Measurements from ENCODE around the gene HSH2D. TPM values are rescaled to one million over a fixed set of nuclear protein-coding genes. Genes with fewer than 3 reads are reported as not detected.
"Not testable (repeated sequence)": the region's sequence is repeated elsewhere in the genome, so short reads cannot be mapped to it uniquely, and the experiment has no call there.

HSH2D gene
- total RNA-seq, 2 experiments from 2014 or later, result 181 to 199 TPM

- H3K27me3 Mint-ChIP-seq, result no peaks in the 10 kb centered on the region
- ATAC-seq (no peak), DNase-seq (no peak)
- H3K4me3 Mint-ChIP-seq, result no peak overlapping the region
- H3K27ac Mint-ChIP-seq, result no peak overlapping the region
- H3K9me3 Mint-ChIP-seq (ENCODE audit: low read depth), result no peaks in the 10 kb centered on the region
- peaks cover 20% of the 10 kb centered on the region for H3K4me1 Mint-ChIP-seq
- CTCF ChIA-PET, result no interaction called here
- peaks cover 3% of the 10 kb centered on the region for H3K36me3 Mint-ChIP-seq
Observed at GRCh38 chr19:16166417-16166816, 22.9 kb downstream of the HSH2D start.

- Mint-ChIP-seq H3K4me1 (peaks cover 15% of the 10 kb centered on the region), H3K36me3 (peaks cover 3% of the 10 kb centered on the region), H3K9me3 (ENCODE audit: low read depth) (no peaks in the 10 kb centered on the region), H3K27me3 (no peaks in the 10 kb centered on the region), H3K4me3 (no peak overlapping the region), H3K27ac (no peak overlapping the region)
- CTCF ChIA-PET, result interaction anchor here (1.0 kb wide), 1 partner anchor 536 kb away, joined by 3 read pairs; no protein-coding TSS in a partner anchor
- ATAC-seq, result no peak
- no peak for DNase-seq
Observed at GRCh38 chr19:16167055-16167454, 23.6 kb downstream of the HSH2D start.

GRCh38 chr19:16168465-16169081 is 25.1 kb downstream of the HSH2D start:
- Mint-ChIP-seq H3K4me1 (peaks cover 25% of the 10 kb centered on the region), H3K36me3 (peaks cover 3% of the 10 kb centered on the region), H3K27me3 (no peaks in the 10 kb centered on the region), H3K4me3 (no peak overlapping the region), H3K9me3 (ENCODE audit: low read depth) (no peaks in the 10 kb centered on the region), H3K27ac (peak overlapping the region; percentile 75)
- peak; percentile 45 for ATAC-seq
- no peak for DNase-seq
- CTCF ChIA-PET, result interaction anchor here (0.8 to 3.4 kb wide), 6 partner anchors 9 to 127 kb away, joined by 3 to 12 read pairs (median 4); partner anchors contain the start of genes FAM32A and HSH2D

- peaks cover 3% of the 10 kb centered on the region for H3K36me3 Mint-ChIP-seq
- no peak for ATAC-seq
- no peaks in the 10 kb centered on the region for H3K9me3 Mint-ChIP-seq (ENCODE audit: low read depth)
- no peak overlapping the region for H3K27ac Mint-ChIP-seq
- no peak for DNase-seq
- H3K4me1 Mint-ChIP-seq, result peaks cover 26% of the 10 kb centered on the region
- CTCF ChIA-PET, result interaction anchor here (3.4 kb wide), 1 partner anchor 15 kb away, joined by 12 read pairs; the partner anchor contains the start of gene FAM32A
- H3K27me3 Mint-ChIP-seq, result no peaks in the 10 kb centered on the region
- H3K4me3 Mint-ChIP-seq, result no peak overlapping the region
Observed at GRCh38 chr19:16170134-16170533, 26.6 kb downstream of the HSH2D start.

GRCh38 chr19:16175954-16176353 is 32.5 kb downstream of the HSH2D start:
- H3K27me3 Mint-ChIP-seq, result peaks cover 6% of the 10 kb centered on the region
- H3K4me1 Mint-ChIP-seq, result peaks cover 11% of the 10 kb centered on the region
- no peak for DNase-seq
- no peaks in the 10 kb centered on the region for H3K36me3 Mint-ChIP-seq
- H3K4me3 Mint-ChIP-seq, result no peak overlapping the region
- ATAC-seq, result no peak
- CTCF ChIA-PET, result interaction anchor here (1.0 to 1.4 kb wide), 5 partner anchors 9 to 134 kb away, joined by 3 to 5 read pairs (median 3); partner anchors contain the start of genes FAM32A and RAB8A
- peaks cover 2% of the 10 kb centered on the region for H3K9me3 Mint-ChIP-seq (ENCODE audit: low read depth)
- H3K27ac Mint-ChIP-seq, result no peak overlapping the region

GRCh38 chr19:16178866-16179265 is 35.4 kb downstream of the HSH2D start:
- not testable (repeated sequence) for ATAC-seq; H3K36me3 Mint-ChIP-seq; H3K4me1 Mint-ChIP-seq; H3K27me3 Mint-ChIP-seq; H3K27ac Mint-ChIP-seq; H3K4me3 Mint-ChIP-seq; H3K9me3 Mint-ChIP-seq (ENCODE audit: low read depth); DNase-seq
- CTCF ChIA-PET, result interaction anchor here (1.0 to 3.9 kb wide), 3 partner anchors 113 to 549 kb away, joined by 3 to 36 read pairs (median 3); no protein-coding TSS in a partner anchor

GRCh38 chr19:16180611-16181010 is 37.1 kb downstream of the HSH2D start:
- H3K27ac Mint-ChIP-seq, result no peak overlapping the region
- no peak overlapping the region for H3K4me3 Mint-ChIP-seq
- H3K4me1 Mint-ChIP-seq, result peaks cover 18% of the 10 kb centered on the region
- CTCF ChIA-PET, result interaction anchor here (0.7 to 3.9 kb wide), 9 partner anchors 13 to 139 kb away, joined by 3 to 36 read pairs (median 3); partner anchors contain the start of gene HSH2D
- peaks cover 5% of the 10 kb centered on the region for H3K36me3 Mint-ChIP-seq
- H3K9me3 Mint-ChIP-seq (ENCODE audit: low read depth), result peaks cover 2% of the 10 kb centered on the region
- no peak for DNase-seq
- no peak for ATAC-seq
- H3K27me3 Mint-ChIP-seq, result peaks cover 6% of the 10 kb centered on the region

GRCh38 chr19:16184665-16185122 is 41.2 kb downstream of the HSH2D start:
- H3K36me3 Mint-ChIP-seq, result peaks cover 19% of the 10 kb centered on the region
- H3K27ac Mint-ChIP-seq, result peak overlapping the region; percentile 96
- H3K4me1 Mint-ChIP-seq, result peaks cover 38% of the 10 kb centered on the region
- ATAC-seq (no peak), DNase-seq (peak; percentile 48)
- CTCF ChIA-PET, result interaction anchor here (0.8 to 3.8 kb wide), 31 partner anchors 10 to 207 kb away, joined by 3 to 37 read pairs (median 5); partner anchors contain the start of genes AP1M1, RAB8A and TPM4
- no peaks in the 10 kb centered on the region for H3K9me3 Mint-ChIP-seq (ENCODE audit: low read depth)
- peaks cover 3% of the 10 kb centered on the region for H3K27me3 Mint-ChIP-seq
- peak overlapping the region; percentile 97 for H3K4me3 Mint-ChIP-seq

GRCh38 chr19:16185123-16185767 is 41.8 kb downstream of the HSH2D start, which contains the start of gene FAM32A:
Gene FAM32A (plus strand): TSS chr19:16185410. CDS start chr19:16185443, 33 bp downstream.
- no peaks in the 10 kb centered on the region for H3K27me3 Mint-ChIP-seq
- H3K27ac Mint-ChIP-seq, result peak within 1 kb of the TSS; percentile 96
- CTCF ChIA-PET, result interaction anchor here (0.8 to 3.8 kb wide), 34 partner anchors 9 to 556 kb away, joined by 3 to 37 read pairs (median 4); partner anchors contain the start of genes AP1M1, RAB8A and TPM4
- H3K4me3 Mint-ChIP-seq, result peak within 1 kb of the TSS; percentile 97
- no peaks in the 10 kb centered on the region for H3K9me3 Mint-ChIP-seq (ENCODE audit: low read depth)
- ATAC-seq (peak; percentile 97), DNase-seq (peak; percentile 100)
- peaks cover 38% of the 10 kb centered on the region for H3K4me1 Mint-ChIP-seq
- H3K36me3 Mint-ChIP-seq, result peaks cover 22% of the 10 kb centered on the region

- peak overlapping the region; percentile 96 for H3K27ac Mint-ChIP-seq
- DNase-seq (peak; percentile 75), ATAC-seq (peak; percentile 32)
- H3K4me1 Mint-ChIP-seq, result peaks cover 38% of the 10 kb centered on the region
- H3K27me3 Mint-ChIP-seq, result no peaks in the 10 kb centered on the region
- peak overlapping the region; percentile 97 for H3K4me3 Mint-ChIP-seq
- H3K36me3 Mint-ChIP-seq, result peaks cover 25% of the 10 kb centered on the region
- CTCF ChIA-PET, result interaction anchor here (0.6 to 3.8 kb wide), 32 partner anchors 9 to 556 kb away, joined by 3 to 37 read pairs (median 4); partner anchors contain the start of genes AP1M1, RAB8A and TPM4
- no peaks in the 10 kb centered on the region for H3K9me3 Mint-ChIP-seq (ENCODE audit: low read depth)
Observed at GRCh38 chr19:16185768-16186123, 42.3 kb downstream of the HSH2D start.

- Mint-ChIP-seq H3K4me3 (no peak overlapping the region), H3K27ac (no peak overlapping the region), H3K4me1 (peaks cover 29% of the 10 kb centered on the region), H3K27me3 (no peaks in the 10 kb centered on the region), H3K36me3 (peaks cover 39% of the 10 kb centered on the region), H3K9me3 (ENCODE audit: low read depth) (no peaks in the 10 kb centered on the region)
- DNase-seq (no peak), ATAC-seq (no peak)
- CTCF ChIA-PET, result interaction anchor here (0.6 to 3.8 kb wide), 5 partner anchors 9 to 198 kb away, joined by 3 to 22 read pairs (median 3); partner anchors contain the start of genes AP1M1 and RAB8A
Observed at GRCh38 chr19:16188521-16188920, 45.0 kb downstream of the HSH2D start.

GRCh38 chr19:16190198-16190597 is 46.7 kb downstream of the HSH2D start:
- H3K27ac Mint-ChIP-seq, result no peak overlapping the region
- no peak overlapping the region for H3K4me3 Mint-ChIP-seq
- ATAC-seq, result no peak
- H3K36me3 Mint-ChIP-seq, result peaks cover 42% of the 10 kb centered on the region
- no peaks in the 10 kb centered on the region for H3K27me3 Mint-ChIP-seq
- H3K9me3 Mint-ChIP-seq (ENCODE audit: low read depth), result no peaks in the 10 kb centered on the region
- no peak for DNase-seq
- CTCF ChIA-PET, result interaction anchor here (1.6 kb wide), 1 partner anchor 46 kb away, joined by 3 read pairs; no protein-coding TSS in a partner anchor
- peaks cover 24% of the 10 kb centered on the region for H3K4me1 Mint-ChIP-seq

- peaks cover 38% of the 10 kb centered on the region for H3K36me3 Mint-ChIP-seq
- H3K4me1 Mint-ChIP-seq, result peaks cover 20% of the 10 kb centered on the region
- CTCF ChIA-PET, result no interaction called here
- ATAC-seq, result no peak
- DNase-seq, result no peak
- no peaks in the 10 kb centered on the region for H3K9me3 Mint-ChIP-seq (ENCODE audit: low read depth)
- no peaks in the 10 kb centered on the region for H3K27me3 Mint-ChIP-seq
- no peak overlapping the region for H3K27ac Mint-ChIP-seq
- H3K4me3 Mint-ChIP-seq, result no peak overlapping the region
Observed at GRCh38 chr19:16190736-16191135, 47.3 kb downstream of the HSH2D start.

Data from activated CD8-positive, alpha-beta memory T cell treated with anti-CD3 and anti-CD28 coated beads, Interleukin-2, amount 10 ng/mL, durations not matched to agents 7 days and 5 days (primary cell).